ENCODE data around the gene KRI1. TPM values are rescaled to one million over a fixed set of nuclear protein-coding genes. Genes with fewer than 3 reads are reported as not detected.
"Not testable (repeated sequence)": the region's sequence is repeated elsewhere in the genome, so short reads cannot be mapped to it uniquely, and the experiment has no call there.

KRI1 gene
- total RNA-seq, 4 donors from 2014 or later, result 22.9 to 27.9 (median 23.3) TPM

- DNase-seq (ENCODE audit: low spot score in 2 of 2), result no peak
- TF ChIP-seq EP300 (IDR thresholded peaks at IDR 0.05), result no peak
- TF ChIP-seq, protein P1, sequence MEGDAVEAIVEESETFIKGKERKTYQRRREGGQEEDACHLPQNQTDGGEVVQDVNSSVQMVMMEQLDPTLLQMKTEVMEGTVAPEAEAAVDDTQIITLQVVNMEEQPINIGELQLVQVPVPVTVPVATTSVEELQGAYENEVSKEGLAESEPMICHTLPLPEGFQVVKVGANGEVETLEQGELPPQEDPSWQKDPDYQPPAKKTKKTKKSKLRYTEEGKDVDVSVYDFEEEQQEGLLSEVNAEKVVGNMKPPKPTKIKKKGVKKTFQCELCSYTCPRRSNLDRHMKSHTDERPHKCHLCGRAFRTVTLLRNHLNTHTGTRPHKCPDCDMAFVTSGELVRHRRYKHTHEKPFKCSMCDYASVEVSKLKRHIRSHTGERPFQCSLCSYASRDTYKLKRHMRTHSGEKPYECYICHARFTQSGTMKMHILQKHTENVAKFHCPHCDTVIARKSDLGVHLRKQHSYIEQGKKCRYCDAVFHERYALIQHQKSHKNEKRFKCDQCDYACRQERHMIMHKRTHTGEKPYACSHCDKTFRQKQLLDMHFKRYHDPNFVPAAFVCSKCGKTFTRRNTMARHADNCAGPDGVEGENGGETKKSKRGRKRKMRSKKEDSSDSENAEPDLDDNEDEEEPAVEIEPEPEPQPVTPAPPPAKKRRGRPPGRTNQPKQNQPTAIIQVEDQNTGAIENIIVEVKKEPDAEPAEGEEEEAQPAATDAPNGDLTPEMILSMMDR (IDR thresholded peaks at IDR 0.05), result no peak
- Histone ChIP-seq H3K4me1 (no peaks in the 10 kb centered on the region), H3K27ac (no peak overlapping the region), H3K9me3 (no peaks in the 10 kb centered on the region), H3K4me3 (no peak overlapping the region), H3K36me3 (no peaks in the 10 kb centered on the region), H3K27me3 (no peaks in the 10 kb centered on the region)
- WGBS, 2 donors, result 63% methylated on average over 10 of the region's 10 CpGs
These were observed 32.0 kb downstream of the KRI1 start for GRCh38 chr19:10533646-10534386.

DNA sequence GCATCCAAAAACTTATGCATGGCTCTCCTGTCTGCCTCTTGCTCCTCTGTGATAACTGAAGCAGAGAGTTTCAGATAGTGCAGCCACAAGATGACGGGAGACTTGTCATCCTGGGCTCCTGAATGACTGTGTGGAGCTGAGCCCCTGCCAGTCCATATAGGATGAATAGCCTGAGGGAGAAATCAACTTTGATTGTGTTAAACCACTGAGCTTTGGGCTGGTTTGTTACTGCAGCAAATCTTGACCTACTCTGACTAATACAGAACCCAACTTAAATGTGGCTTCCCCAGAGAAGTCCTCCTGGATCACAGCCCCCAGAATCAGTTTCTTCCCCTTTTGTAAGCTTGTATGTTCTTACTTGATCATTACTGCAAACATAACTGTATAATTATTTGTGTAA, 33.4 kb downstream of the KRI1 start:
- TF ChIP-seq, protein P1 (IDR thresholded peaks at IDR 0.05), result no peak
- TF ChIP-seq EP300 (IDR thresholded peaks at IDR 0.05) (no peak), POLR2A (IDR thresholded peaks at IDR 0.05) (no peak)
- 85 to 89% methylated on average over 1 of the region's 1 CpG for WGBS, 2 donors
- H3K4me3 ChIP-seq, result no peak overlapping the region
- DNase-seq (ENCODE audit: low spot score in 2 of 2), result no peak
- no peaks in the 10 kb centered on the region for H3K4me1 ChIP-seq
- H3K9me3 ChIP-seq, result no peaks in the 10 kb centered on the region
- no peaks in the 10 kb centered on the region for H3K36me3 ChIP-seq
- H3K27ac ChIP-seq, result no peak overlapping the region
- H3K27me3 ChIP-seq, result no peaks in the 10 kb centered on the region

GRCh38 chr19:10526887-10527286, 38.9 kb downstream of the KRI1 start:
- 84 to 89% methylated on average over 8 of the region's 8 CpGs for WGBS, 2 donors
- not testable (repeated sequence) for H3K27ac ChIP-seq; H3K9me3 ChIP-seq; H3K4me1 ChIP-seq; DNase-seq (ENCODE audit: low spot score in 2 of 2); H3K4me3 ChIP-seq; H3K36me3 ChIP-seq; H3K27me3 ChIP-seq

DNA sequence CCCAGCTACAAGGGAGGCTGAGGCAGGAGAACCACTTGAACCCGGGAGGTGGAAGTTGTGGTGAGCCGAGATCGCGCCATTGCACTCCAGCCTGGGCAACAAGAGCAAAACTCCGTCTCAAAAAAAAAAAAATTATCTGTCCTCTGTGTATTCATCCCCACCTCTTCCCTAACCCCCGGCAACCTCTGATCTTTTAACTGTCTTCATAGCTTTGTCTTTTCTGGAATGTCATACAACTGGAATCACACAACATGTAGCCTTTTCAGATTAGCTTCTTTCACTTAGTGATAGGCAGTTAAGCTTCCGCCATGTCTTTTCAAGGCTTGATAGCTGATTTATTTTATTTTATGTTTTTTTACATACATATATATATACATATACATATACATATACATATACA, 40.2 kb downstream of the KRI1 start:
- WGBS, 2 donors, result 85 to 90% methylated on average over 7 of the region's 7 CpGs
- no peak for DNase-seq (ENCODE audit: low spot score in 2 of 2)
- Histone ChIP-seq H3K27ac (no peak overlapping the region), H3K4me1 (no peaks in the 10 kb centered on the region), H3K36me3 (no peaks in the 10 kb centered on the region), H3K4me3 (no peak overlapping the region), H3K9me3 (no peaks in the 10 kb centered on the region), H3K27me3 (peaks cover 0 to 15% of the 10 kb centered on the region in 2 donors)
- TF ChIP-seq POLR2A (IDR thresholded peaks at IDR 0.05) (no peak), EP300 (IDR thresholded peaks at IDR 0.05) (no peak)
- TF ChIP-seq, protein P1 (IDR thresholded peaks at IDR 0.05), result no peak

DNA sequence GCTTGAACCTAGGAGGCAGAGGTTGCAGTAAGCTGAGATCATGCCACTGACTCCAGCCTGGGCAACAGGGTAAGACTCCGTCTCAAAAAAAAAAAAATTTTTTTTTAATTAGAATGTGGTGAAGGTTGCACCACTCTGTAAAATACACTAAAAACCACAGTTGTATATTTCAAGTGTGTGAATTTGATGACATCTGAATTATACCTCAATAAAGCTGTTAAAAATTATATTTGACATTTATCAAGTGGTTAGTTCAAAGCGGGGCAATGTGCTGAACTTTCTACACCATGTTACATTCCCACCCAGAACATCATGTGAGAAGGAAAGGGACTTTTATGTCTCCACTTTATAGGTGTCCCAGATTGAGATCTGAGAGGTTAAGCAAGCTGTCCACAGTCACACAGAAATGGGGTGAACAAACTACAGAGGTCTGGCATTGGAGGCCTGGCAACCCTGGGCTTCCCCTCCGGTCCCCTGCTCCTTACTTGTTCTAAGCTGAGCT, 42.6 kb downstream of the KRI1 start:
- no peak for DNase-seq (ENCODE audit: low spot score in 2 of 2)
- H3K36me3 ChIP-seq, result no peaks in the 10 kb centered on the region
- 74 to 83% methylated on average over 3 of the region's 3 CpGs for WGBS, 2 donors
- no peak overlapping the region for H3K4me3 ChIP-seq
- no peaks in the 10 kb centered on the region for H3K9me3 ChIP-seq
- TF ChIP-seq POLR2A (IDR thresholded peaks at IDR 0.05), result no peak
- no peak for TF ChIP-seq EP300 (IDR thresholded peaks at IDR 0.05)
- TF ChIP-seq, protein P1 (IDR thresholded peaks at IDR 0.05), result no peak
- H3K4me1 ChIP-seq, result peaks cover 0 to 11% (median 3%) of the 10 kb centered on the region in 4 donors
- peaks cover 0 to 40% of the 10 kb centered on the region in 2 donors for H3K27me3 ChIP-seq
- H3K27ac ChIP-seq, result no peak overlapping the region
